Kidney (tissue), 14 donors: ENCODE measurements around the gene PKD1L1. TPM values are rescaled to one million over a fixed set of nuclear protein-coding genes. Genes with fewer than 3 reads are reported as not detected.

Experiments
- DNase-seq, 5 donors: peaks; one replicate each; pipeline ENCODE4 v3.0.0-alpha.2; 2013 to 2020
- FAIRE-seq: peaks from 2 replicates; lab custom pipeline; 2012; peaks lifted over from hg19 to GRCh38; lab: Jason Lieb, UNC
- H3K27ac ChIP-seq, 2 donors: one replicate each; pipeline ENCODE4 v1.7.0; 2013; ENCODE audit warnings: low read depth in 2 of 2, low read length in 2 of 2, inconsistent platforms in 1 of 2
- H3K27me3 ChIP-seq: one replicate; pipeline ENCODE4 v1.7.1; 2013; ENCODE audit warnings: low read length, inconsistent platforms; ENCODE audit not compliant: control insufficient read depth, insufficient read depth
- H3K36me3 ChIP-seq, 3 donors: one replicate each; pipeline versions ENCODE4 v1.7.0 to v1.7.1; 2013; ENCODE audit warnings: low read length in 3 of 3, control low read depth in 1 of 3, inconsistent platforms in 1 of 3; ENCODE audit not compliant: insufficient read depth in 3 of 3, control insufficient read depth in 2 of 3
- H3K4me1 ChIP-seq, 3 donors: one replicate each; pipeline versions ENCODE4 v1.7.0 to v1.7.1; 2013; ENCODE audit warnings: low read length in 3 of 3, inconsistent platforms in 1 of 3, low read depth in 1 of 3; ENCODE audit not compliant: control insufficient read depth in 2 of 3, insufficient read depth in 2 of 3
- H3K4me3 ChIP-seq, 3 donors: one replicate each; pipeline versions ENCODE4 v1.7.0 to v1.8.1; 2013; ENCODE audit warnings: low read length in 3 of 3, control low read depth in 1 of 3, inconsistent platforms in 1 of 3
- H3K9ac ChIP-seq, 3 donors: one replicate each; pipeline versions ENCODE4 v1.7.0 to v1.7.1; 2013; ENCODE audit warnings: low read length in 3 of 3, control low read depth in 1 of 3, inconsistent platforms in 1 of 3
- H3K9me3 ChIP-seq, 3 donors: one replicate each; pipeline versions ENCODE4 v1.7.0 to v1.7.1; 2013; ENCODE audit warnings: low read length in 3 of 3, control low read depth in 1 of 3, inconsistent platforms in 1 of 3; ENCODE audit not compliant: control insufficient read depth in 2 of 3, insufficient read depth in 1 of 3
- intact Hi-C: fragments of 100-400 bp; cut with DNase I; formaldehyde crosslinking; loops from one replicate; pipeline ENCODE4 v1.11.1; 2022
- polyA plus RNA-seq: library from polyadenylated mRNA; stranded (reverse); fragments of 350-450 nt; fragmentation: Illumina TruSeq; extraction: RNeasy Lipid Tissue Mini Kit (QIAGEN cat#74804); gene quantifications from one replicate; pipeline ENCODE4 v1.2.3, GENCODE V29; 2014; ENCODE audit warnings: low read depth, low replicate concordance; ENCODE audit not compliant: insufficient read depth
- total RNA-seq: library from RNA; stranded (reverse); fragmentation: NEBNext Ultra II Directional; extraction: Animal tissue kit (Norgen Biotek cat#: 25700); gene quantifications from one replicate; pipeline ENCODE4 v1.2.1, GENCODE V29; 2021
- TF ChIP-seq, protein P1 (sequence below): IDR thresholded peaks from 3 replicates; pipeline ENCODE4 v1.5.1; 2012; ENCODE audit warnings: mild to moderate bottlenecking, moderate library complexity, borderline replicate concordance; ENCODE audit not compliant: insufficient read depth; ENCODE audit errors: extremely low read depth
- donor health status: control.
- donor health status: control.
- donor health status: control.
- donor health status: control.
- donor health status: control.
- donor health status: DM: yes; HTN: yes; CAD: no.
- donor health status: Normal renal cell carcinoma (clear cell type).

The PKD1L1 gene
- total and polyA plus RNA-seq, 2 donors from 2014 or later: 0.32 to 0.82 TPM

DNA sequence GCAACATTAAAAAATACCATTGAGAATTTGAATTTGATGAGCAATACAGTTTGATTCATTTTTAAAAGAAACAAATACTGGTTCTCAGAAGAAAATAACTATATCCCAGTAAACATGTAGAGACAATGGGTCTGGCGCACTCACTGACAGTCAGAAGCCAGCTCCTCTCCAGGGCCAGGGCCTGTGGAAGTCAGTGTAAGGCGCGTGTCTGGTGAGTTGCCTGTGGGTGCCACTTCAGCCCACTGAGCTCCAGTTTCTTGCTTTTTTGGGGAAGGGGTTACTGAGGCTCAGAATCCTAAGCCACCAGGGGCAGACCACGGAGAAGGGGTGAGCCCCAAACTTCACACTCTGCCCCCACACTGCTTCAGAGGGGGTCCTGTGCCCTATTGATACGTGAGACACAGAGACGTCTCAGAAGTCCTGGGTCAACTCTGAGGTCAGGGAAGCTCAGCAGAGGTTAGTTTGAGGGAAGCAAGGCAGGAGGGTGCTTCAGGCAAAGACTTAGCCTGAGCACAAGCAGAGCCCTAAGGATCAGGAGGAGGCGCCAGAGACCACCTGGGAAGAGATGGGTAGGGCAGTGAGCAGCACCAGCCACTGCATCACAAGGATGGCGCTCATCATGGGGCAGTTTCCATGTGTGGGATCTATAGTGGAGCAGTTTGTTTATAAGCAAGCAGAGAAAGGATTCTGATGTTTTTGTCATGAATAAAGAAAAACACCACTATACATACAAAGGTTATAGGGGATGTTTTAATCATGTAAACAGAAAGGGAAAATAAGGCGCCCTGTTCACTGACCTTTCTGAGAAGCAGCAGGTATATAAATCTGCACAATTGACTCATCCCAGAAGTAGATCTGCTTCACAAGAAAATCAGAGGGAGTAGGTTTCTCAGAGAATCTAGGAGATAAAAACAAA is 95.7 kb downstream of the PKD1L1 start:
- intact Hi-C loops: no loop called here
- no peak overlapping the region for H3K9ac ChIP-seq
- no peak overlapping the region for H3K4me3 ChIP-seq
- TF ChIP-seq, protein P1, sequence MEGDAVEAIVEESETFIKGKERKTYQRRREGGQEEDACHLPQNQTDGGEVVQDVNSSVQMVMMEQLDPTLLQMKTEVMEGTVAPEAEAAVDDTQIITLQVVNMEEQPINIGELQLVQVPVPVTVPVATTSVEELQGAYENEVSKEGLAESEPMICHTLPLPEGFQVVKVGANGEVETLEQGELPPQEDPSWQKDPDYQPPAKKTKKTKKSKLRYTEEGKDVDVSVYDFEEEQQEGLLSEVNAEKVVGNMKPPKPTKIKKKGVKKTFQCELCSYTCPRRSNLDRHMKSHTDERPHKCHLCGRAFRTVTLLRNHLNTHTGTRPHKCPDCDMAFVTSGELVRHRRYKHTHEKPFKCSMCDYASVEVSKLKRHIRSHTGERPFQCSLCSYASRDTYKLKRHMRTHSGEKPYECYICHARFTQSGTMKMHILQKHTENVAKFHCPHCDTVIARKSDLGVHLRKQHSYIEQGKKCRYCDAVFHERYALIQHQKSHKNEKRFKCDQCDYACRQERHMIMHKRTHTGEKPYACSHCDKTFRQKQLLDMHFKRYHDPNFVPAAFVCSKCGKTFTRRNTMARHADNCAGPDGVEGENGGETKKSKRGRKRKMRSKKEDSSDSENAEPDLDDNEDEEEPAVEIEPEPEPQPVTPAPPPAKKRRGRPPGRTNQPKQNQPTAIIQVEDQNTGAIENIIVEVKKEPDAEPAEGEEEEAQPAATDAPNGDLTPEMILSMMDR: no peak
- no peaks in the 10 kb centered on the region for H3K9me3 ChIP-seq
- no peak overlapping the region for H3K27ac ChIP-seq
- no peaks in the 10 kb centered on the region for H3K27me3 ChIP-seq
- FAIRE-seq (no peak), DNase-seq (no peak)
- no peaks in the 10 kb centered on the region for H3K36me3 ChIP-seq
- no peaks in the 10 kb centered on the region for H3K4me1 ChIP-seq

DNA sequence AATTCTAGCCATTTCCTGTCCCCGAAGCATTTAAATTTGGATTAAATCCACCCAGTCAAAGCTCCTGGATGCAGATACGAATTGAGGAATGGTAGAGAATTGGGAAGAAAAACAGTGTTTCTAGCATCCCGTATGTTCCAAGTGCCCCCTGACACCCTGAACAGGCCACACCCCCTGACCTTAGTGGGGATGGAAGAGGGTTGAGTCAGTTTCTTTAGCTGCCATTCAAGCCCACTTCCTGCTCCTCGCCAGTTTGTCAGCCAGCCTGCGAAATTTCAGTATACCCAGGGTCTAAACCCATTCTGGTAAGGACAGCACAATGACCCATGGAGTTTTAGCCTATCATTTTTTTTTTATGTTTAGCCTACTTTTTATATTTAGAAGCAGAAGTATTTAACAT is 101.1 kb downstream of the PKD1L1 start:
- no peak for DNase-seq
- H3K4me3 ChIP-seq: no peak overlapping the region
- no peaks in the 10 kb centered on the region for H3K36me3 ChIP-seq
- TF ChIP-seq, protein P1: no peak
- no peak overlapping the region for H3K27ac ChIP-seq
- H3K4me1 ChIP-seq: no peaks in the 10 kb centered on the region
- no peaks in the 10 kb centered on the region for H3K27me3 ChIP-seq
- no peak overlapping the region for H3K9ac ChIP-seq
- no peak for FAIRE-seq
- no peaks in the 10 kb centered on the region for H3K9me3 ChIP-seq
- intact Hi-C loops: no loop called here

DNA sequence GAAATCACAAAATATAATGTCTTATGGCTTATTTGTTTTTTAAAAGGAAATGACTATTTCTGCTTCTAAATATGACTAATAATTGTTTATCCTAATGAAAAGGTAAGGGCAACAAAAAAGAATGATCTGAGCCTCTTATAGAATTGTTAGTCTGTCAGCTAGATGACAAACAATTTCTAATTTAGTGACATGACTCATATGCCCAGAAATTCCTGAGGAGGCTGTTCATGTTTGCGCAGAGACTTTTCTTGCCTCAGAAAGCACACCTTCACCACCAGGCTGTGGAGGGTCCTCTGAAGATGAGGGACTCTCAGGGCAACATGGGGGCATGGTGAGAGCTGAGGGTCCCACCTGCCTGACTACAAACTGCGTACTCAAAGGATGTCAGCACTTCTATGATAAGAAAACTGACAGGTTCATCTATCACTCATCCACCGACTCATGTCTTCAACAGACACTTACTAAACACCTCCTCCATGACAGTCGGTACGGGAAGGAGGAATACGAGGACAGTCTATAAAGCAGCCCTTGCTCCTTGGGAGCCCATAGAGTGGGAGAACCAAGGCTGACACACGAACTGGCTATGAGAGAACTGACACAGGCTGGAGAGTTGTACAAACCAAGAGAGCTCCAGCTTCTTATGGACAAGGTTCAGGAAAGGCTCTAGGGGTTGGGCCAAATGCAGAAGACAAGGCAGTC is 102.0 kb downstream of the PKD1L1 start:
- no peak overlapping the region for H3K4me3 ChIP-seq
- H3K9ac ChIP-seq: no peak overlapping the region
- H3K36me3 ChIP-seq: no peaks in the 10 kb centered on the region
- H3K4me1 ChIP-seq: no peaks in the 10 kb centered on the region
- intact Hi-C loops: no loop called here
- TF ChIP-seq, protein P1: no peak
- H3K9me3 ChIP-seq: no peaks in the 10 kb centered on the region
- DNase-seq (no peak), FAIRE-seq (no peak)
- no peak overlapping the region for H3K27ac ChIP-seq
- H3K27me3 ChIP-seq: no peaks in the 10 kb centered on the region
